H1 (cell line): Measurements from ENCODE around the gene RPRD1A. TPM values are rescaled to one million over a fixed set of nuclear protein-coding genes. Genes with fewer than 3 reads are reported as not detected.

Source experiments
- CTCF ChIA-PET: fragments of 300-600 bp; sonication (Branson Sonifier 250); formaldehyde crosslinking; loops from one replicate; lab custom pipeline; 2021; ENCODE audit not compliant: partially characterized antibody; lab: Charles Lee
- POLR2A ChIA-PET: fragments of 300-600 bp; sonication (Branson Sonifier 250); formaldehyde crosslinking; loops from one replicate; lab custom pipeline; 2021; ENCODE audit warnings: inconsistent platforms; ENCODE audit not compliant: partially characterized antibody; lab: Charles Lee
- DNase-seq, 2 experiments: peaks; one replicate each; pipeline versions ENCODE4 v3.0.0 to v3.0.0-alpha.2; 2010 to 2022; ENCODE audit warnings: low spot score in 2 of 2, low read depth in 1 of 2, mixed read lengths in 1 of 2
- FAIRE-seq: peaks from 2 replicates; lab custom pipeline; 2011; peaks lifted over from hg19 to GRCh38; lab: Jason Lieb, UNC
- H2AFZ ChIP-seq: 2 replicates; pipeline ENCODE4 v1.8.1; 2012; ENCODE audit warnings: low read length, inconsistent platforms
- H2AK5ac ChIP-seq: 2 replicates; pipeline ENCODE4 v1.6.1; 2013; ENCODE audit warnings: low read depth, low read length
- H2BK120ac ChIP-seq: replicated peaks from 2 replicates; pipeline ENCODE3; 2013; ENCODE audit warnings: low read depth, low read length, inconsistent platforms
- H2BK12ac ChIP-seq: 2 replicates; pipeline ENCODE4 v1.6.1; 2013; ENCODE audit warnings: low read depth, low read length
- H2BK15ac ChIP-seq: 2 replicates; pipeline ENCODE4 v1.6.1; 2013; ENCODE audit warnings: low read length
- H2BK20ac ChIP-seq: 2 replicates; pipeline ENCODE4 v1.6.1; 2013; ENCODE audit warnings: low read length
- H2BK5ac ChIP-seq: 2 replicates; pipeline ENCODE4 v1.6.1; 2013; ENCODE audit warnings: low read depth, low read length
- H3K14ac ChIP-seq: 2 replicates; pipeline ENCODE4 v1.6.1; 2013; ENCODE audit warnings: inconsistent platforms; ENCODE audit not compliant: insufficient read length
- H3K18ac ChIP-seq: 2 replicates; pipeline ENCODE4 v1.6.1; 2013; ENCODE audit warnings: low read length; ENCODE audit errors: extremely low read depth
- H3K23ac ChIP-seq: 2 replicates; pipeline ENCODE4 v1.6.1; 2013; ENCODE audit warnings: inconsistent platforms; ENCODE audit not compliant: insufficient read length
- H3K23me2 ChIP-seq: 2 replicates; pipeline ENCODE4 v1.6.1; 2013; ENCODE audit warnings: low read depth, low read length
- H3K27ac ChIP-seq: 2 replicates; pipeline ENCODE4 v1.6.1; 2011; ENCODE audit warnings: low read depth, low read length, inconsistent platforms
- H3K27me3 ChIP-seq, 4 experiments: replicated peaks in 1 of 4; 1 replicate in 1 of 4; 2 replicates in 3 of 4; pipeline versions ENCODE4 v1.6.1 to v1.8.1; 2011 to 2013; ENCODE audit warnings: low read length in 3 of 4, mild to moderate bottlenecking in 3 of 4, inconsistent platforms in 2 of 4, mixed read lengths in 2 of 4, moderate library complexity in 1 of 4; ENCODE audit not compliant: control insufficient read depth in 3 of 4, insufficient read depth in 3 of 4; ENCODE audit errors: extremely low read depth in 1 of 4
- H3K36me3 ChIP-seq, 4 experiments: 2 replicates each; pipeline versions ENCODE4 v1.6.1 to v1.8.1; 2011 to 2013; ENCODE audit warnings: mild to moderate bottlenecking in 4 of 4, low read length in 3 of 4, moderate library complexity in 2 of 4, control low read depth in 1 of 4, inconsistent platforms in 1 of 4; ENCODE audit not compliant: insufficient read depth in 4 of 4, control insufficient read depth in 2 of 4
- H3K4ac ChIP-seq: replicated peaks from 2 replicates; pipeline ENCODE3; 2013; ENCODE audit warnings: low read length, low read depth, mixed read lengths, inconsistent platforms; ENCODE audit not compliant: insufficient read length
- H3K4me1 ChIP-seq, 4 experiments: replicated peaks in 1 of 4; 1 replicate in 1 of 4; 2 replicates in 3 of 4; pipeline versions ENCODE4 v1.6.1 to v1.8.1; 2011 to 2013; ENCODE audit warnings: low read length in 3 of 4, inconsistent platforms in 2 of 4, mixed read lengths in 1 of 4; ENCODE audit not compliant: insufficient read depth in 4 of 4, control insufficient read depth in 3 of 4
- H3K4me2 ChIP-seq, 2 experiments: 2 replicates each; pipeline versions ENCODE4 v1.6.1 to v1.8.1; 2011 to 2013; ENCODE audit warnings: low read depth in 2 of 2, low read length in 2 of 2, control low read depth in 1 of 2, inconsistent platforms in 1 of 2, mild to moderate bottlenecking in 1 of 2; ENCODE audit not compliant: insufficient read depth in 1 of 2
- H3K4me3 ChIP-seq, 4 experiments: fragments of 200-600, 300-600 bp in 1 of 4; sonication (generic), shearing (Covaris generic), sonication (Bioruptor Twin) in 1 of 4; 2 replicates each; pipeline versions ENCODE4 v1.5.1 to v1.8.1; 2011 to 2016; ENCODE audit warnings: low read length in 4 of 4, low read depth in 3 of 4, control low read depth in 2 of 4, inconsistent platforms in 2 of 4, mild to moderate bottlenecking in 2 of 4, mixed read lengths in 1 of 4, moderate library complexity in 1 of 4; ENCODE audit not compliant: insufficient read depth in 2 of 4; ENCODE audit errors: extremely low read depth in 1 of 4
- H3K56ac ChIP-seq: replicated peaks from 2 replicates; pipeline ENCODE3; 2013; ENCODE audit warnings: low read depth, mild to moderate bottlenecking, mixed read lengths, low read length, inconsistent platforms; ENCODE audit not compliant: insufficient read length
- H3K79me1 ChIP-seq: 2 replicates; pipeline ENCODE4 v1.6.1; 2013; ENCODE audit warnings: low read depth, low read length, control low read depth
- H3K79me2 ChIP-seq, 2 experiments: 2 replicates each; pipeline versions ENCODE4 v1.6.1 to v1.8.1; 2012 to 2013; ENCODE audit warnings: low read length in 2 of 2, mild to moderate bottlenecking in 2 of 2, inconsistent platforms in 1 of 2; ENCODE audit not compliant: insufficient read depth in 2 of 2, control insufficient read depth in 1 of 2
- H3K9ac ChIP-seq, 4 experiments: replicated peaks in 1 of 4; 1 replicate in 1 of 4; 2 replicates in 3 of 4; pipeline versions ENCODE4 v1.6.1 to v1.8.1; 2011 to 2013; ENCODE audit warnings: low read depth in 3 of 4, low read length in 3 of 4, control low read depth in 2 of 4, mild to moderate bottlenecking in 2 of 4, moderate library complexity in 2 of 4, inconsistent platforms in 1 of 4; ENCODE audit errors: extremely low read depth in 1 of 4
- H3K9me3 ChIP-seq, 2 experiments: 2 replicates each; pipeline versions ENCODE4 v1.6.1 to v1.8.1; 2012 to 2013; ENCODE audit warnings: mild to moderate bottlenecking in 2 of 2, moderate library complexity in 2 of 2, control low read depth in 1 of 2, inconsistent platforms in 1 of 2, low read depth in 1 of 2, low read length in 1 of 2, mixed read lengths in 1 of 2; ENCODE audit not compliant: insufficient read depth in 2 of 2
- H4K20me1 ChIP-seq, 2 experiments: replicated peaks in 1 of 2; 2 replicates each; pipeline versions ENCODE3 to v1.8.1; 2011 to 2013; ENCODE audit warnings: inconsistent platforms in 2 of 2, low read length in 2 of 2, mild to moderate bottlenecking in 1 of 2; ENCODE audit not compliant: insufficient read depth in 2 of 2, control insufficient read depth in 1 of 2
- H4K5ac ChIP-seq: 2 replicates; pipeline ENCODE4 v1.6.1; 2013; ENCODE audit warnings: low read length, low read depth, mixed read lengths, inconsistent platforms; ENCODE audit not compliant: insufficient read length
- H4K8ac ChIP-seq: 2 replicates; pipeline ENCODE4 v1.8.0; 2013; ENCODE audit warnings: mild to moderate bottlenecking, moderate library complexity, low read length, inconsistent platforms; ENCODE audit not compliant: insufficient read depth; ENCODE audit errors: extremely low read depth
- H4K91ac ChIP-seq: replicated peaks from 2 replicates; pipeline ENCODE3; 2013; ENCODE audit warnings: low read length, mixed read lengths, inconsistent platforms; ENCODE audit not compliant: insufficient read length
- BACH1 ChIP-seq: IDR thresholded peaks from 2 replicates; pipeline ENCODE4 v1.6.1; 2012; ENCODE audit warnings: low read length, improper control_type of control experiment
- CHD2 ChIP-seq: IDR thresholded peaks from 2 replicates; pipeline ENCODE4 v1.6.1; 2012; ENCODE audit warnings: low read length, improper control_type of control experiment
- HDAC2 ChIP-seq, 2 experiments: fragments of 300-600 bp in 1 of 2; sonication (generic) in 1 of 2; IDR thresholded peaks; 2 replicates each; pipeline ENCODE4 v1.6.1; 2011 to 2012; ENCODE audit warnings: low read depth in 2 of 2, low read length in 2 of 2, mild to moderate bottlenecking in 2 of 2, moderate library complexity in 2 of 2, borderline replicate concordance in 1 of 2, inconsistent platforms in 1 of 2
- KDM1A ChIP-seq: fragments of 200-600, 300-600 bp; sonication (generic); IDR thresholded peaks from 2 replicates; pipeline ENCODE4 v1.7.1; 2016; ENCODE audit warnings: mild to moderate bottlenecking, low read length, borderline replicate concordance
- KDM4A ChIP-seq: IDR thresholded peaks from one replicate; pipeline ENCODE4 v1.7.1; 2012; ENCODE audit warnings: low read depth, mild to moderate bottlenecking, moderate library complexity, low read length, inconsistent platforms; ENCODE audit not compliant: severe bottlenecking
- POLR2A ChIP-seq, 2 experiments: IDR thresholded peaks; 1 replicate in 1 of 2; 2 replicates in 1 of 2; pipeline ENCODE4 v1.6.1; 2011; ENCODE audit warnings: low read depth in 2 of 2, low read length in 2 of 2, mild to moderate bottlenecking in 2 of 2; ENCODE audit errors: control extremely low read depth in 1 of 2
- RFX5 ChIP-seq: IDR thresholded peaks from 2 replicates; pipeline ENCODE4 v1.6.1; 2011; ENCODE audit warnings: low read depth, low read length, improper control_type of control experiment, borderline replicate concordance
- SIN3A ChIP-seq, 2 experiments: IDR thresholded peaks in 1 of 2; conservative IDR thresholded peaks in 1 of 2; 2 replicates each; pipeline ENCODE4 v1.6.1; 2011 to 2012; ENCODE audit warnings: low read length in 2 of 2, improper control_type of control experiment in 1 of 2, low read depth in 1 of 2, mild to moderate bottlenecking in 1 of 2
- SUZ12 ChIP-seq: fragments of 200-600 bp; sonication (generic); IDR thresholded peaks from 2 replicates; pipeline ENCODE4 v1.6.1; 2012; ENCODE audit warnings: mild to moderate bottlenecking, inconsistent platforms, low read length, moderate library complexity, mixed read lengths
- TCF12 ChIP-seq: IDR thresholded peaks from 2 replicates; pipeline ENCODE4 v1.6.1; 2011; ENCODE audit warnings: low read depth, mild to moderate bottlenecking, low read length
- WGBS, 2 experiments: shearing (Covaris generic) in 1 of 2; methylation state at CpG; one replicate each; pipeline versions ENCODE4 v1.1.6 to v1.1.7; 2013 to 2015; ENCODE audit warnings: low lambda C conversion rate in 2 of 2, mixed read lengths in 2 of 2, inconsistent platforms in 1 of 2, low coverage in 1 of 2, missing lambda C conversion rate in 1 of 2; ENCODE audit not compliant: insufficient replicate concordance in 2 of 2, insufficient coverage in 1 of 2, insufficient read length in 1 of 2; ENCODE audit errors: extremely low coverage in 1 of 2, missing lambda C conversion rate in 1 of 2; 5-methylcytosine and 5-hydroxymethylcytosine counted together
- polyA plus RNA-seq, 7 experiments: library from polyadenylated mRNA; depleted of rRNA in 3 of 7; stranded (reverse) in 5 of 7; unstranded in 2 of 7; fragments of >200 nt in 5 of 7; fragments of 200-250 nt in 2 of 7; gene quantifications; 1 replicate in 5 of 7; 2 replicates in 1 of 7; 4 replicates in 1 of 7; pipeline versions ENCODE4 v1.2.1 to v1.2.3, GENCODE V29; 2011 to 2013; ENCODE audit warnings: missing spikeins in 2 of 7, mixed read lengths in 2 of 7
- total RNA-seq: library from RNA; stranded (reverse); fragmentation: NEBNext Ultra II Directional; extraction: Animal tissue kit (Norgen Biotek cat#: 25700); gene quantifications from 2 replicates; pipeline ENCODE4 v1.2.1, GENCODE V29; 2021
- TF ChIP-seq, protein P1 (sequence below): IDR thresholded peaks from 2 replicates; pipeline ENCODE4 v1.6.1; 2012; ENCODE audit warnings: low read length, inconsistent platforms
- TF ChIP-seq, protein P2 (sequence below): IDR thresholded peaks from 2 replicates; pipeline ENCODE4 v1.6.1; 2011; ENCODE audit warnings: low read depth, mild to moderate bottlenecking, low read length; ENCODE audit not compliant: insufficient read depth

The RPRD1A gene
- total and polyA plus RNA-seq, 2 of the 8 experiments (the other 6 are each of a cell fraction or from before 2014, with no cell fraction given), result 40.5 to 106 TPM

- H3K36me3 ChIP-seq, result peaks cover 6 to 33% (median 21%) of the 10 kb centered on the region in 4 experiments; a peak in 7 of 8 replicates
- H2AK5ac ChIP-seq, result no peak overlapping the region
- no peak overlapping the region for H4K8ac ChIP-seq
- no peaks in the 10 kb centered on the region for H3K9me3 ChIP-seq
- H3K23me2 ChIP-seq, result no peaks in the 10 kb centered on the region
- no peak overlapping the region for H3K9ac ChIP-seq
- CTCF ChIA-PET, result interaction anchor here (1.0 to 1.9 kb wide), 3 partner anchors 12 to 92 kb away, joined by 3 to 11 read pairs (median 3); no protein-coding TSS in a partner anchor
- H3K27me3 ChIP-seq, result no peaks in the 10 kb centered on the region
- no peak overlapping the region for H3K4me3 ChIP-seq
- 95% methylated on average over 5 of the region's 5 CpGs; no CpG with 5 or more reads in 1 of the 2 experiments for WGBS, 2 experiments
- TF ChIP-seq BACH1 (no peak), KDM4A (no peak), POLR2A (IDR thresholded peaks at IDR 0.05; ENCODE audit: control extremely low read depth in 1 of 2, low read depth in 2 of 2, low read length in 2 of 2) (no peak), SUZ12 (no peak), KDM1A (no peak), TCF12 (no peak), SIN3A (conservative IDR thresholded peaks at IDR 0.05 in 1 of 2, IDR thresholded peaks at IDR 0.05 in 1 of 2; ENCODE audit: low read depth in 1 of 2, low read length in 2 of 2) (no peak), CHD2 (no peak), RFX5 (no peak), HDAC2 (IDR thresholded peaks at IDR 0.05; ENCODE audit: borderline replicate concordance in 1 of 2, low read depth in 2 of 2, low read length in 2 of 2) (no peak)
- TF ChIP-seq, protein P1, sequence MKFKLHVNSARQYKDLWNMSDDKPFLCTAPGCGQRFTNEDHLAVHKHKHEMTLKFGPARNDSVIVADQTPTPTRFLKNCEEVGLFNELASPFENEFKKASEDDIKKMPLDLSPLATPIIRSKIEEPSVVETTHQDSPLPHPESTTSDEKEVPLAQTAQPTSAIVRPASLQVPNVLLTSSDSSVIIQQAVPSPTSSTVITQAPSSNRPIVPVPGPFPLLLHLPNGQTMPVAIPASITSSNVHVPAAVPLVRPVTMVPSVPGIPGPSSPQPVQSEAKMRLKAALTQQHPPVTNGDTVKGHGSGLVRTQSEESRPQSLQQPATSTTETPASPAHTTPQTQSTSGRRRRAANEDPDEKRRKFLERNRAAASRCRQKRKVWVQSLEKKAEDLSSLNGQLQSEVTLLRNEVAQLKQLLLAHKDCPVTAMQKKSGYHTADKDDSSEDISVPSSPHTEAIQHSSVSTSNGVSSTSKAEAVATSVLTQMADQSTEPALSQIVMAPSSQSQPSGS, result no peak
- TF ChIP-seq, protein P2, sequence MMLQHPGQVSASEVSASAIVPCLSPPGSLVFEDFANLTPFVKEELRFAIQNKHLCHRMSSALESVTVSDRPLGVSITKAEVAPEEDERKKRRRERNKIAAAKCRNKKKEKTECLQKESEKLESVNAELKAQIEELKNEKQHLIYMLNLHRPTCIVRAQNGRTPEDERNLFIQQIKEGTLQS, result no peak
- TF ChIP-seq, all 59 proteins: peak for 0
- Histone ChIP-seq H2BK15ac (no peak overlapping the region), H3K56ac (no peak overlapping the region), H3K18ac (no peak overlapping the region), H4K5ac (no peak overlapping the region), H3K79me1 (no peaks in the 10 kb centered on the region), H2BK12ac (no peak overlapping the region), H4K20me1 (no peaks in the 10 kb centered on the region), H2AFZ (no peak overlapping the region), H4K91ac (no peak overlapping the region), H3K4me1 (no peaks in the 10 kb centered on the region), H2BK120ac (no peak overlapping the region), H3K23ac (no peak overlapping the region), H3K27ac (no peak overlapping the region), H3K4ac (no peak overlapping the region), H2BK5ac (no peak overlapping the region), H2BK20ac (no peak overlapping the region), H3K4me2 (no peak overlapping the region), H3K79me2 (no peaks in the 10 kb centered on the region), H3K14ac (no peak overlapping the region)
- FAIRE-seq, result no peak
- DNase-seq, result no peak
- POLR2A ChIA-PET, result interaction anchor here (0.6 to 2.1 kb wide), 3 partner anchors 20 to 87 kb away, joined by 3 to 7 read pairs (median 4); partner anchors contain the start of genes ELP2 and SLC39A6
Observed at GRCh38 chr18:36108601-36109000, 41.2 kb upstream of the RPRD1A start.
